NB4 (cell line): ENCODE data around the gene PRPSAP2.

Experiments
- DNase-seq: peaks from one replicate; pipeline ENCODE4 v3.0.0; 2010; ENCODE audit warnings: low read depth
- H3K4me3 ChIP-seq: one replicate; pipeline ENCODE4 v1.5.1; 2011; ENCODE audit warnings: mild to moderate bottlenecking, low read depth, low read length, moderate library complexity
- CTCF ChIP-seq: IDR thresholded peaks from one replicate; pipeline ENCODE4 v1.5.1; 2012; ENCODE audit warnings: low read depth, low read length
- MYC ChIP-seq: IDR thresholded peaks from 2 replicates; pipeline ENCODE4 v1.6.1; 2011; ENCODE audit warnings: low read depth, low read length
- POLR2A ChIP-seq: IDR thresholded peaks from 2 replicates; pipeline ENCODE4 v1.6.1; 2011; ENCODE audit warnings: mild to moderate bottlenecking; ENCODE audit not compliant: insufficient read length; ENCODE audit errors: extremely low read depth
- TF ChIP-seq, protein P1 (sequence below): IDR thresholded peaks from 2 replicates; pipeline ENCODE4 v1.6.1; 2011; ENCODE audit warnings: low read depth, low read length

PRPSAP2 gene

GRCh38 chr17:18905226-18905625 is 47.3 kb downstream of the PRPSAP2 start:
- H3K4me3 ChIP-seq: no peak overlapping the region
- TF ChIP-seq, protein P1, sequence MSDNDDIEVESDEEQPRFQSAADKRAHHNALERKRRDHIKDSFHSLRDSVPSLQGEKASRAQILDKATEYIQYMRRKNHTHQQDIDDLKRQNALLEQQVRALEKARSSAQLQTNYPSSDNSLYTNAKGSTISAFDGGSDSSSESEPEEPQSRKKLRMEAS: no peak
- TF ChIP-seq POLR2A (no peak), CTCF (no peak), MYC (no peak)
- DNase-seq: no peak

DNA sequence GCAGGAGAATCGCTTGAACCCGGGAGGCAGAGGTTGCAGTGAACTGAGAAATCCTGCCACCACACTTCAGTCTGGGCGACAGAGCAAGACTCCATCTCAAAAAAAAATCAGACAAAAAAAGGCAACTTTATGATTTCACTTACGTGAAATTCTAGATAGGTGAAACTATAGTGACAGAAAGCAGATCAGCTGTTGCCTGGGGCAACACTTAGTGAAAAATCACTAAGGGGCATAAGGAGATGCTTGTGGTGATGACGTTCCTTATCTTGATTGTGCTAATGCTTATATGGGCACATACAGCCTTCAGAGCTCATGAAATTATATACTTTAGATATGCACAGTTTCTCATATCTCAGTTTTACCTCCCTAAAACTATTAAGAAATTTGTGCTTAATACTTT is 52.4 kb downstream of the PRPSAP2 start:
- TF ChIP-seq, protein P1: no peak
- TF ChIP-seq MYC: no peak
- TF ChIP-seq CTCF: no peak
- no peak for TF ChIP-seq POLR2A
- H3K4me3 ChIP-seq: no peak overlapping the region
- no peak for DNase-seq

DNA sequence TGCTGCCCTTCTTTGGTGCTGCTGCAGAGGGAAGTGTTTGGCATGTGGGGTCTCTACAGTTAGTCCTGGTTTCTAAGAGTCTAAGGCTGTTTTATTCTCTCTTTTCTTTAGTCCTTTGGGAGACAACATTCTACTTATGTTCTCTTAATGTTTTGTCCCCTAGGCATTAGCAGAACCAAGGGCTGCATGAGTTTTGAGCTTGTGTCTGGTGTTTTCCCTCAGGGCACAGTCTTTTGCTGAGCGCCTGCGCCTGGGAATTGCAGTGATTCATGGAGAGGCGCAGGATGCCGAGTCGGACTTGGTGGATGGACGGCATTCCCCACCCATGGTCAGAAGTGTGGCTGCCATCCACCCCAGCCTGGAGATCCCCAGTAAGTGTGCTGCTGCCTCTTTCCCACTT is 53.0 kb downstream of the PRPSAP2 start:
- TF ChIP-seq POLR2A: no peak
- TF ChIP-seq MYC: no peak
- no peak for TF ChIP-seq CTCF
- TF ChIP-seq, protein P1: no peak
- DNase-seq: no peak
- no peak overlapping the region for H3K4me3 ChIP-seq

- H3K4me3 ChIP-seq: no peak overlapping the region
- TF ChIP-seq POLR2A (no peak), MYC (no peak), CTCF (no peak)
- TF ChIP-seq, protein P1: no peak
- peak; percentile 31 for DNase-seq
Observed at GRCh38 chr17:18916816-18917500, 59.0 kb downstream of the PRPSAP2 start.

DNA sequence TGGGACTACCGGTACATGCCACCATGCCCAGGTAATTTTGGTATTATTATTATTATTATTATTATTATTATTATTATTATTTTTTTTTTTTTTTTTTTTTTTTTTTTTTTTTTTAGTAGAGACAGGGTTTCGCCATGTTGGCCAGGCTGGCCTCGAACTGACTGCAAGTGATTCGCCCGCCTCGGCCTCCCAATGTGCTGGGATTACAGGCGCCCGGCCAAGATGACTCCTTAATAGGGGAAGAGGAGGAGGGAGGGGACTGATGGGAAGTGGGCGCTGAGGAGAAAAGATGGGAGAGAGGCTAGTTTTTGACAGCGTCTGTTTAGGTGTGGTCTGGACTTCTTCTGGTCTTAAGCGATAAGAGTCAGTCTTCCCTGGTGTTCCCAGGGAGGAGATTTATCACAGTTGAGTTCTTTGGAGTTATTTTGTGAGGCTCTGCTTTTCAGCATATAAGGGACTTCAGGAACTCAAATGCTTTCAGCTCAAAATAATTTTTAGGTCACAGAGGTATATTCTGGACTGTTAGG is 59.6 kb downstream of the PRPSAP2 start:
- DNase-seq: no peak
- no peak for TF ChIP-seq CTCF
- TF ChIP-seq POLR2A: no peak
- TF ChIP-seq MYC: no peak
- TF ChIP-seq, protein P1: no peak
- H3K4me3 ChIP-seq: no peak overlapping the region
